ENCODE results near the gene HOXC13.
A peak's percentile ranks its signal among the peaks of the same experiment; 100 is the strongest.

HOXC13 gene, protein sequence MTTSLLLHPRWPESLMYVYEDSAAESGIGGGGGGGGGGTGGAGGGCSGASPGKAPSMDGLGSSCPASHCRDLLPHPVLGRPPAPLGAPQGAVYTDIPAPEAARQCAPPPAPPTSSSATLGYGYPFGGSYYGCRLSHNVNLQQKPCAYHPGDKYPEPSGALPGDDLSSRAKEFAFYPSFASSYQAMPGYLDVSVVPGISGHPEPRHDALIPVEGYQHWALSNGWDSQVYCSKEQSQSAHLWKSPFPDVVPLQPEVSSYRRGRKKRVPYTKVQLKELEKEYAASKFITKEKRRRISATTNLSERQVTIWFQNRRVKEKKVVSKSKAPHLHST

DNA sequence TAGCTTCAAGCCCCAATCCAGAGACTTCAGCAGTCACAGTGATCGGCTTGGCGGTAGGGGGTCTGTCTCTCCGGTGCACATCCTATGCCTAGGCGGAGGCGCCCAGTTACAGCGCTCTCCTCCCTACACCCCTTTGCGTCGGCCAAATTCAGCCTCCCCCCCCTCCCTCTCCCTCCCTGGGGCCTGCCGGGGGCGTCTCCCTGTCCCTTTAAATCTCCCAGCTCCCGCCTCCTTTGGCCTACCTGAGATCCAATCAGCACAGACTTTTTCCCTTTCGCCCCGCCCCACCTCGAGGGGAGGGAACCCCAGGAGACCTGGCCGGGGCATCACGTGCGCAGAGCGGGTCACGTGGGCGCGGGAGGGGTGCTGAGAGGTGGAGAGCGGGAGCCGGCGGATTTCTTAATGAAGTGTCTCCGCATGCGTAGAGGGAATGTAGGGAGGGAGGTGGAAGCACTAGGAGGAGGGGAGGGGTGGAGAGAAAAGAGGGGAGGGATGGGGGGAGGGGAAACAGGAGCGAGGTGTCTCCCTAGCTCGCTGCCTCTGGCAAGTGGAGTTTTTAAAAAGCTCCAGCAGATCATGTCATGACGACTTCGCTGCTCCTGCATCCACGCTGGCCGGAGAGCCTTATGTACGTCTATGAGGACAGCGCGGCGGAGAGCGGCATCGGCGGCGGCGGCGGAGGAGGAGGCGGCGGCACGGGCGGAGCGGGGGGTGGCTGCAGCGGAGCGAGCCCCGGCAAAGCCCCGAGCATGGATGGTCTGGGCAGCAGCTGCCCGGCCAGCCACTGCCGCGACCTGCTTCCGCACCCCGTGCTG, at the start of gene HOXC13:
TSS of gene HOXC13 (plus strand) at position 506 of the 815 bp plus-strand sequence. CDS start at position 582, 76 bp downstream.
- DNase-seq (ENCODE audit: low read depth): peak; percentile 70
- no peak within 1 kb of the TSS for H3K4me3 ChIP-seq (ENCODE audit: low read length)
- TF ChIP-seq, protein P1, sequence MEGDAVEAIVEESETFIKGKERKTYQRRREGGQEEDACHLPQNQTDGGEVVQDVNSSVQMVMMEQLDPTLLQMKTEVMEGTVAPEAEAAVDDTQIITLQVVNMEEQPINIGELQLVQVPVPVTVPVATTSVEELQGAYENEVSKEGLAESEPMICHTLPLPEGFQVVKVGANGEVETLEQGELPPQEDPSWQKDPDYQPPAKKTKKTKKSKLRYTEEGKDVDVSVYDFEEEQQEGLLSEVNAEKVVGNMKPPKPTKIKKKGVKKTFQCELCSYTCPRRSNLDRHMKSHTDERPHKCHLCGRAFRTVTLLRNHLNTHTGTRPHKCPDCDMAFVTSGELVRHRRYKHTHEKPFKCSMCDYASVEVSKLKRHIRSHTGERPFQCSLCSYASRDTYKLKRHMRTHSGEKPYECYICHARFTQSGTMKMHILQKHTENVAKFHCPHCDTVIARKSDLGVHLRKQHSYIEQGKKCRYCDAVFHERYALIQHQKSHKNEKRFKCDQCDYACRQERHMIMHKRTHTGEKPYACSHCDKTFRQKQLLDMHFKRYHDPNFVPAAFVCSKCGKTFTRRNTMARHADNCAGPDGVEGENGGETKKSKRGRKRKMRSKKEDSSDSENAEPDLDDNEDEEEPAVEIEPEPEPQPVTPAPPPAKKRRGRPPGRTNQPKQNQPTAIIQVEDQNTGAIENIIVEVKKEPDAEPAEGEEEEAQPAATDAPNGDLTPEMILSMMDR (IDR thresholded peaks at IDR 0.05; ENCODE audit: insufficient read depth, low read depth, low read length, missing control alignments): no peak

DNA sequence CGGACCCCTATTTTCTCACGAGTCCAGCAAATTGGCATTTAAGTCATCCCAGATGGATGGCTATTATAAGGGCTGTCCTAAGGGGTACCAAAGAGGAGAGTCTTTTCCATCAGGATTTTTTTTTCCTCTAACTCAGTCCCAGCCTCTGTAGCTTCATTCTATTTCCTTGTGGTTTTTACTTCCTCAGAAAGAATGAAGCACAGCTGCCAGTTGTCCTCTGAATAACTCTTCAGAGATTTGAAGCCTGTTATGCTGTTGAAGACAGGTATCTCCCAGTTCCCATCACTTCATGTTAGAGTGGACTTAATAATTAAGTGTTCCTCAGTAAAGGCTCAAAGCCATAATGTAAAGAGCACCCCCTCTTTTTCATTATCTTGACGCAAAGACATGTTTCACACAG, 48.5 kb upstream of the HOXC13 start:
- no peak overlapping the region for H3K4me3 ChIP-seq (ENCODE audit: low read length)
- no peak for DNase-seq (ENCODE audit: low read depth)
- TF ChIP-seq, protein P1 (IDR thresholded peaks at IDR 0.05; ENCODE audit: insufficient read depth, low read depth, low read length, missing control alignments): no peak

DNA sequence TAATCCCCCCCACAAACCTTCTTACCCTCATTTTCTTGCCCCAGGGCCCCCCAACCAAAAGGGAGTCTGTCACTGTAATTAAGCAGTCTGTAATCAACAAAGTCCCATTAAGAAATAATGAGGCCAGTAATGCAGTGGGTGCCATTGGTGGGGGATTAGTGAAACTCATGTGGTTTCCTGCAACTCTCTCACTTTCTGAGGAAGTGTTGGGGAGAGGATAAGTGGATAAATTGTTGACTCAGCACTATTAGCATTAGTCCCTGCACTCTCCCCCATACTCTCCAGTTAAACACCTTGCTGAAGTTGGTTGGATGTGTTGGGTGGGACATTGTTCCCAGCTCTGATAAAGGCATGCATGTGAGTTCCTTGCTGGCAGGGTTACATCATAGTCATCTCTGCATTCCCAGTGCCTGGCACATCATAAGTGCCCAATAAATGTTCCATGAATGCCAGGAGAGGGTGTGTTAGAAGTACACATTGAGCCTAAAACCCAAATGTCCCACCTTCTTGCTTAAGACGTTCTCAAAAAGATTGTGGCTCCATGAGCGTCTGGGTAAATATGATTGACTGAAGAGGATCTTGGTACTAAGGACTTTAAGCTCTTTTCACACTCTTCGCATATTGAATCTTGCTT, 45.8 kb upstream of the HOXC13 start:
- TF ChIP-seq, protein P1 (IDR thresholded peaks at IDR 0.05; ENCODE audit: insufficient read depth, low read depth, low read length, missing control alignments): no peak
- DNase-seq (ENCODE audit: low read depth): no peak
- H3K4me3 ChIP-seq (ENCODE audit: low read length): no peak overlapping the region

DNA sequence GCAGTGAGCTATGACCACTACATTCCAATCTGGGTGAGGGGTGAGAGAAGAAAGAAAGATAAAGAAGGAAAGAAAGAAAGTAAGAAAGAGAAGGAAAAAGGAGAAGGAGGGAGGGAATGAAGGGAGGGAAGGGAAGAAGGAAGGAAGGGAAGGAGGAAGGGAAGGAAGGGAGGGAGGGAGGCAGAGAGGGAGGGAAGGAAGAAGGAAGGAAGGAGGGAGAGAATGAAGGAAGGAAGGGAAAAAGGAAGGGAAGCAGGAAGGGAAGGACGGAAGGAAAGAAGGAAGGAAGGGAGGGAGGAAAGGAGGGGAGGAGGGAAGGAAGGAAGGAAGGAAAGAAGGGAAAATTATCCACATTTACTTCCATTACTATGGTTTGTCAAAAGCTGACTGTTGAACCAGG, 39.4 kb upstream of the HOXC13 start:
- no peak overlapping the region for H3K4me3 ChIP-seq (ENCODE audit: low read length)
- TF ChIP-seq, protein P1 (IDR thresholded peaks at IDR 0.05; ENCODE audit: insufficient read depth, low read depth, low read length, missing control alignments): no peak
- no peak for DNase-seq (ENCODE audit: low read depth)

DNA sequence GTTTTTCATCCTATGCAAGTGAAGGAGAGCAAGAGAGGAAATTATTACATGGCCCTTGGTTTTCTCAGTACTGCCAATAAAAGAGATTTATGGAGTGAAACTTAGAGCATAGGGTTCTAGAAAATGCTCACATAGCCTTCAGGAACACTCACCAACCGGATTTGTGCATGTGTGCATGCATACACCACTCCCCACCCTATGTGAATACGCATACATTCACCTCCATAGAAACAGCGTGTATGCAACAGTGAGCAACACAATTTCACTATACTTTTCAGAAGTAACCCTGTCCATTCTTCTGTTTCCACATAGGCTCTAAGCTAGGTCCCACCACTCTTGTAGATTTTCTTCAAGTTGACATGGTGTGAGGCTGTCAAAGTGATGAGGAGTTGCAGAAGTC, 31.5 kb upstream of the HOXC13 start:
- no peak for DNase-seq (ENCODE audit: low read depth)
- TF ChIP-seq, protein P1 (IDR thresholded peaks at IDR 0.05; ENCODE audit: insufficient read depth, low read depth, low read length, missing control alignments): no peak

DNA sequence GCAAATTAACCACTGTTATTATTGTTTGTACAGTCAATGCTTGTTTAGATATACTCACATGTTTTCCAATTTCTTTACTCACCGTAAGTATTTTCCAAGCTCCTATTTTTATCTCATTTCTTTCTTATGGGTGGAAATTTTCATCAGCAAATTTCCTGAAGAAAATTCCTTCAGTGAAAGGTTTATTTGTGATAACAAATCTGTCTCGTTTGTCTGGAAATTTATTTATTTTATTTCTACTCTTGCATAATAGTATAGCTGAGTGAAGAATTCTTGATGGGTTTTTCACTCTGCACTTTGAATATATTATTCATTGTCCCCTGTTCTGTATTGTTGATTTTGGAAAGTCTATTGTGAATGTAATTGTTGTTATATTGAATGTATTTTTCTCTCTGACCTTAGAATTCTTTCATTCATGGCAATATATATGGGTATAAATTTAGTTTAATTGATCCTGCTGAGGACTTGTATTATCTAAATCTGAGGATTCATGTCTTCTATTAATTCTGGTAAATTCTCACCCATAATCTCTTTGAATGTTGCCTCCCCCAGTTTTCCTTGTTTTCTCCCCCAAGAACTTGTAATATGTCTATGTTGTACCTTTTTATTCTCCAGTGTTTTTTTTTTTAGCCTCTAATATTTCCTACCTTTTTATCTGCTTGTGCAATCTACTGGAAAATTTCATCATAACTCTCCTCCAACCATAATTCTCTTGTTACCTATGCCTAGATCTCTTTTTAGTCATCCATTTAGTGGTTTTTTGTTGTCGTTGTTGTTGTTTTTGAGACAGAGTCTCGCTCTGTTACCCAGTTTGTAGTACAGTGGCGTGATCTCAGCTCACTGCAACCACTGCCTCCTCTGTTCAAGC, 21.6 kb upstream of the HOXC13 start:
- H3K4me3 ChIP-seq (ENCODE audit: low read length): no peak overlapping the region
- no peak for DNase-seq (ENCODE audit: low read depth)
- TF ChIP-seq, protein P1 (IDR thresholded peaks at IDR 0.05; ENCODE audit: insufficient read depth, low read depth, low read length, missing control alignments): no peak

More for the DNA sequence above, 31.5 kb upstream of the HOXC13 start:
- no peak overlapping the region for H3K4me3 ChIP-seq (ENCODE audit: low read length)

Measured in epithelial cell of esophagus (primary cell).